ENCODE results near the gene ICAM5. TPM values are rescaled to one million over a fixed set of nuclear protein-coding genes. Genes with fewer than 3 reads are reported as not detected.

Gene ICAM5
- total and polyA plus RNA-seq, 10 of the 15 experiments (the other 5 are each of a cell fraction or from before 2014, with no cell fraction given), result 0.14 to 4.6 (median 0.94) TPM; not detected in 2

GRCh38 chr19:10270180-10270615, 19.6 kb upstream of the ICAM5 start (continued):
- no peak for TF ChIP-seq ELK1 (IDR thresholded peaks at IDR 0.05; ENCODE audit: low read depth, low read length)
- no peak for TF ChIP-seq FOS (IDR thresholded peaks at IDR 0.05; ENCODE audit: borderline replicate concordance, extremely low read depth, insufficient read length)
- TF ChIP-seq NFXL1 (IDR thresholded peaks at IDR 0.05; ENCODE audit: borderline replicate concordance), result no peak
- no peak; the same call in 1 of the 2 replicates for TF ChIP-seq WRNIP1 (IDR thresholded peaks at IDR 0.05; ENCODE audit: borderline replicate concordance, low read depth, low read length)
- TF ChIP-seq RB1 (IDR thresholded peaks at IDR 0.05; ENCODE audit: borderline replicate concordance), result no peak
- TF ChIP-seq, protein P1, sequence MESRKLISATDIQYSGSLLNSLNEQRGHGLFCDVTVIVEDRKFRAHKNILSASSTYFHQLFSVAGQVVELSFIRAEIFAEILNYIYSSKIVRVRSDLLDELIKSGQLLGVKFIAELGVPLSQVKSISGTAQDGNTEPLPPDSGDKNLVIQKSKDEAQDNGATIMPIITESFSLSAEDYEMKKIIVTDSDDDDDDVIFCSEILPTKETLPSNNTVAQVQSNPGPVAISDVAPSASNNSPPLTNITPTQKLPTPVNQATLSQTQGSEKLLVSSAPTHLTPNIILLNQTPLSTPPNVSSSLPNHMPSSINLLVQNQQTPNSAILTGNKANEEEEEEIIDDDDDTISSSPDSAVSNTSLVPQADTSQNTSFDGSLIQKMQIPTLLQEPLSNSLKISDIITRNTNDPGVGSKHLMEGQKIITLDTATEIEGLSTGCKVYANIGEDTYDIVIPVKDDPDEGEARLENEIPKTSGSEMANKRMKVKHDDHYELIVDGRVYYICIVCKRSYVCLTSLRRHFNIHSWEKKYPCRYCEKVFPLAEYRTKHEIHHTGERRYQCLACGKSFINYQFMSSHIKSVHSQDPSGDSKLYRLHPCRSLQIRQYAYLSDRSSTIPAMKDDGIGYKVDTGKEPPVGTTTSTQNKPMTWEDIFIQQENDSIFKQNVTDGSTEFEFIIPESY (IDR thresholded peaks at IDR 0.05), result no peak
- no peak for TF ChIP-seq ZNF274 (IDR thresholded peaks at IDR 0.05; ENCODE audit: insufficient read depth, insufficient read length)
- TF ChIP-seq, protein P2, sequence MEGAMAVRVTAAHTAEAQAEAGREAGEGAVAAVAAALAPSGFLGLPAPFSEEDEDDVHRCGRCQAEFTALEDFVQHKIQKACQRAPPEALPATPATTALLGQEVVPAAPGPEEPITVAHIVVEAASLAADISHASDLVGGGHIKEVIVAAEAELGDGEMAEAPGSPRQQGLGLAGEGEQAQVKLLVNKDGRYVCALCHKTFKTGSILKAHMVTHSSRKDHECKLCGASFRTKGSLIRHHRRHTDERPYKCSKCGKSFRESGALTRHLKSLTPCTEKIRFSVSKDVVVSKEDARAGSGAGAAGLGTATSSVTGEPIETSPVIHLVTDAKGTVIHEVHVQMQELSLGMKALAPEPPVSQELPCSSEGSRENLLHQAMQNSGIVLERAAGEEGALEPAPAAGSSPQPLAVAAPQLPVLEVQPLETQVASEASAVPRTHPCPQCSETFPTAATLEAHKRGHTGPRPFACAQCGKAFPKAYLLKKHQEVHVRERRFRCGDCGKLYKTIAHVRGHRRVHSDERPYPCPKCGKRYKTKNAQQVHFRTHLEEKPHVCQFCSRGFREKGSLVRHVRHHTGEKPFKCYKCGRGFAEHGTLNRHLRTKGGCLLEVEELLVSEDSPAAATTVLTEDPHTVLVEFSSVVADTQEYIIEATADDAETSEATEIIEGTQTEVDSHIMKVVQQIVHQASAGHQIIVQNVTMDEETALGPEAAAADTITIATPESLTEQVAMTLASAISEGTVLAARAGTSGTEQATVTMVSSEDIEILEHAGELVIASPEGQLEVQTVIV (IDR thresholded peaks at IDR 0.05; ENCODE audit: borderline replicate concordance, partially characterized antibody), result no peak
- TF ChIP-seq BRCA1 (IDR thresholded peaks at IDR 0.05; ENCODE audit: low read depth, low read length), result no peak
- TF ChIP-seq, protein P3, sequence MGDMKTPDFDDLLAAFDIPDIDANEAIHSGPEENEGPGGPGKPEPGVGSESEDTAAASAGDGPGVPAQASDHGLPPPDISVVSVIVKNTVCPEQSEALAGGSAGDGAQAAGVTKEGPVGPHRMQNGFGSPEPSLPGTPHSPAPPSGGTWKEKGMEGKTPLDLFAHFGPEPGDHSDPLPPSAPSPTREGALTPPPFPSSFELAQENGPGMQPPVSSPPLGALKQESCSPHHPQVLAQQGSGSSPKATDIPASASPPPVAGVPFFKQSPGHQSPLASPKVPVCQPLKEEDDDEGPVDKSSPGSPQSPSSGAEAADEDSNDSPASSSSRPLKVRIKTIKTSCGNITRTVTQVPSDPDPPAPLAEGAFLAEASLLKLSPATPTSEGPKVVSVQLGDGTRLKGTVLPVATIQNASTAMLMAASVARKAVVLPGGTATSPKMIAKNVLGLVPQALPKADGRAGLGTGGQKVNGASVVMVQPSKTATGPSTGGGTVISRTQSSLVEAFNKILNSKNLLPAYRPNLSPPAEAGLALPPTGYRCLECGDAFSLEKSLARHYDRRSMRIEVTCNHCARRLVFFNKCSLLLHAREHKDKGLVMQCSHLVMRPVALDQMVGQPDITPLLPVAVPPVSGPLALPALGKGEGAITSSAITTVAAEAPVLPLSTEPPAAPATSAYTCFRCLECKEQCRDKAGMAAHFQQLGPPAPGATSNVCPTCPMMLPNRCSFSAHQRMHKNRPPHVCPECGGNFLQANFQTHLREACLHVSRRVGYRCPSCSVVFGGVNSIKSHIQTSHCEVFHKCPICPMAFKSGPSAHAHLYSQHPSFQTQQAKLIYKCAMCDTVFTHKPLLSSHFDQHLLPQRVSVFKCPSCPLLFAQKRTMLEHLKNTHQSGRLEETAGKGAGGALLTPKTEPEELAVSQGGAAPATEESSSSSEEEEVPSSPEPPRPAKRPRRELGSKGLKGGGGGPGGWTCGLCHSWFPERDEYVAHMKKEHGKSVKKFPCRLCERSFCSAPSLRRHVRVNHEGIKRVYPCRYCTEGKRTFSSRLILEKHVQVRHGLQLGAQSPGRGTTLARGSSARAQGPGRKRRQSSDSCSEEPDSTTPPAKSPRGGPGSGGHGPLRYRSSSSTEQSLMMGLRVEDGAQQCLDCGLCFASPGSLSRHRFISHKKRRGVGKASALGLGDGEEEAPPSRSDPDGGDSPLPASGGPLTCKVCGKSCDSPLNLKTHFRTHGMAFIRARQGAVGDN (IDR thresholded peaks at IDR 0.05), result peak; percentile 27; the same call in 1 of the 2 replicates
- peak; percentile 89 for TF ChIP-seq GATAD2B (conservative IDR thresholded peaks at IDR 0.05; ENCODE audit: low read depth)
- no peak; the same call in 1 of the 2 replicates for TF ChIP-seq PML (IDR thresholded peaks at IDR 0.05; ENCODE audit: low read length)
- no peak for TF ChIP-seq MEF2A (IDR thresholded peaks at IDR 0.05; ENCODE audit: insufficient read depth, low read depth, low read length)
- TF ChIP-seq POLR2A (IDR thresholded peaks at IDR 0.05; ENCODE audit: low read depth, low read length), result no peak; the same call in 1 of the 2 replicates
- no peak for TF ChIP-seq RBBP5 (conservative IDR thresholded peaks at IDR 0.05)
- TF ChIP-seq, protein P4, sequence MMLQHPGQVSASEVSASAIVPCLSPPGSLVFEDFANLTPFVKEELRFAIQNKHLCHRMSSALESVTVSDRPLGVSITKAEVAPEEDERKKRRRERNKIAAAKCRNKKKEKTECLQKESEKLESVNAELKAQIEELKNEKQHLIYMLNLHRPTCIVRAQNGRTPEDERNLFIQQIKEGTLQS (IDR thresholded peaks at IDR 0.05; ENCODE audit: borderline replicate concordance, extremely low read depth, low read depth, low read length), result no peak
- TF ChIP-seq ZBED1 (IDR thresholded peaks at IDR 0.05; ENCODE audit: borderline replicate concordance), result no peak; the same call in 1 of the 2 replicates
- TF ChIP-seq CBX3 (IDR thresholded peaks at IDR 0.05; ENCODE audit: borderline replicate concordance, low read depth), result no peak
- peak; percentile 39 for TF ChIP-seq SKIL (IDR thresholded peaks at IDR 0.05; ENCODE audit: low read depth, poor library complexity, severe bottlenecking)

Data from GM12878 (cell line).